ENCODE data around the gene ZNF436.

ZNF436 gene

DNA sequence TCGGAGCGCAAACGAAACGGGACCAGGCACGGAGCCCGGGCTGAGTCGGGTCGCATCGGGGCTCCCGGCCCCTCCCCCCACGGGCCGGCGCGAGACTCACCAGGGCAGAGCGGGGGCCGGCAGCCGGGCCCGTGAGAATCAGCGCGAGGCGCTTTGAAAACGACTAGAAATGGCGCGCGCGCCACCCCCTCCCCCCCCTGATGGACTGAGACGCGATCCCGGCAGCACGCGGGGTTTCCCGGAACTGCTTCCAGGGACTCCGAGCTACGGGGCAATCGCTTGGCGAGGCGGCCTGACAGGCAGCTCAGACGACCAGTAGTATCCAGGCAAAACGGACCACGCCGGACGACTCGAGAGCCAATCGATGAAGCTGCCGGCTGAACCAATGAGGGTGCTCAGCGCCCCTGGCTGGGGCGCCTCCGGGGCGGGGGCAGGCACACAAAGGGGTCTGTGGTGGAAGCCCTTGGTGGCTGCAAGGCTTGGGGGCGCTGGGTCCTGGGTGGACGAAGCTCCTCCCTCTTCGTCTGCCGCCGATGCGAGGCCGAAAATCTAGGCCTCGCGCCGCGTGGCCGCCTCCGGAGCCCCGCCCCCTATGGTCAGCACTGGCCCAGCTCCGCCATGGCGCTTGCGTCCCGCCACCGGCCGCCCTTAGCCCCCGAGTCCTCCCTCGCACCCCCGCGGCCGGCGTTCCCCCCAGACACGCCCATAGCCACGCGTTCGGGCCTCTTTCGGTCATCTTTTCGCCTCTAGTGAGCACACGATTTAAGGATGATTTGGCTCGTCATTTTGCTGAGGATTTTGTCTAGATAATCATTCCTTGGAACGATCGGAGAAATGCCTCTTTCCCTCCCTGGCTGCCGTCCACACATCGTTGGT lies 25.3 kb downstream of the ZNF436 start, which contains the start of gene HNRNPR:
HNRNPR (minus strand) TSS at position 174 of the 876 bp plus-strand sequence. CDS start 3,276 bp downstream, outside the sequence.
- DNase-seq (ENCODE audit: low read depth, low spot score): peak; percentile 100
- peak within 1 kb of the TSS; percentile 83 for H3K4me3 ChIP-seq (ENCODE audit: low read depth, low read length)
- in situ Hi-C loops (cut with HindIII; ENCODE audit: low sequenced_read_pairs): no loop called here
- TF ChIP-seq, protein P1, sequence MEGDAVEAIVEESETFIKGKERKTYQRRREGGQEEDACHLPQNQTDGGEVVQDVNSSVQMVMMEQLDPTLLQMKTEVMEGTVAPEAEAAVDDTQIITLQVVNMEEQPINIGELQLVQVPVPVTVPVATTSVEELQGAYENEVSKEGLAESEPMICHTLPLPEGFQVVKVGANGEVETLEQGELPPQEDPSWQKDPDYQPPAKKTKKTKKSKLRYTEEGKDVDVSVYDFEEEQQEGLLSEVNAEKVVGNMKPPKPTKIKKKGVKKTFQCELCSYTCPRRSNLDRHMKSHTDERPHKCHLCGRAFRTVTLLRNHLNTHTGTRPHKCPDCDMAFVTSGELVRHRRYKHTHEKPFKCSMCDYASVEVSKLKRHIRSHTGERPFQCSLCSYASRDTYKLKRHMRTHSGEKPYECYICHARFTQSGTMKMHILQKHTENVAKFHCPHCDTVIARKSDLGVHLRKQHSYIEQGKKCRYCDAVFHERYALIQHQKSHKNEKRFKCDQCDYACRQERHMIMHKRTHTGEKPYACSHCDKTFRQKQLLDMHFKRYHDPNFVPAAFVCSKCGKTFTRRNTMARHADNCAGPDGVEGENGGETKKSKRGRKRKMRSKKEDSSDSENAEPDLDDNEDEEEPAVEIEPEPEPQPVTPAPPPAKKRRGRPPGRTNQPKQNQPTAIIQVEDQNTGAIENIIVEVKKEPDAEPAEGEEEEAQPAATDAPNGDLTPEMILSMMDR (IDR thresholded peaks at IDR 0.05; ENCODE audit: low read depth, low read length): no peak

DNA sequence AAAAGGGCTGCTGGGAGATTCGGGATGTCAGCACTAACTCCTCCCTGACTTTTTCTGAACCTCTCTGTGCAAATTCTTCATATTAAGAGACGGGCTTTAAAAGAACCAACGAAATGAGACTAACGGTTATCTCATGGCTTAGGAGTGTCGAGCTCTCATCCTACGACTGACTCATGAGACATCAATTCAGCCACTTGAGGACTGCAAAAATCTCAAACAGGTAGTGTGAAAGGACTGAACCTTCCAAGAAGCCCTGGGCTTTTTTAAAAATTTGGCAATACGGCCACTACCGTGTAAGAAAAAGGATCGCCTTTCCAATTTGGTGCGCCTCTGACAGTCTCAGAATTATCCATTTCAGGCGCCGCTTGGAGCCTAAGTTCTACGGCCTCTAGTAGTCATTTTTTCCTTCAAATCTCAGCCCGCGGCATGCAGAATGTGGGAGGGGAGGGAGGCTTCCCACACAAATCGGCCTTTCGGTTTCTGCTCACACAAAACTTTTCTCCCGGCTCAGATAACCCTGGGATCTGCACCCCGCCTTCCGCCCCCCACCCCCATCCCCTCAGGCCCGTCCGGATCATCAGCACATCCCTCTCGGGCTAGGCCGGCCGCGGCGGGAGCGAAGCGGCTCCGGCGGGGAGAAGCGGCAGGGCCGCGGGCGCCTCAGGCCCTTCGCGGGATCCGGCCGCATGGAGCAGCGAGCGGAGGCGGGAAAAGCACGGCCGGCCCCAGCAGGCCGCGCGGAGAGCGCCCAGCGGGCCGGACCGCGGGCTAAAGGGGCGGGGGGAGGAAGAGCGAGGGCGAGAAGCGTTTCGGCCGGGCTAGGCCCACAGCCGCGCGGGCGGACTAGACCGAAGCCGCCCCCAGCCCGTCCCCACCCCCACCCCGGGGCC lies 26.2 kb downstream of the ZNF436 start:
- DNase-seq (ENCODE audit: low read depth, low spot score): peak; percentile 70
- in situ Hi-C loops (cut with HindIII; ENCODE audit: low sequenced_read_pairs): no loop called here
- TF ChIP-seq, protein P1 (IDR thresholded peaks at IDR 0.05; ENCODE audit: low read depth, low read length): no peak
- H3K4me3 ChIP-seq (ENCODE audit: low read depth, low read length): peak overlapping the region; percentile 83

DNA sequence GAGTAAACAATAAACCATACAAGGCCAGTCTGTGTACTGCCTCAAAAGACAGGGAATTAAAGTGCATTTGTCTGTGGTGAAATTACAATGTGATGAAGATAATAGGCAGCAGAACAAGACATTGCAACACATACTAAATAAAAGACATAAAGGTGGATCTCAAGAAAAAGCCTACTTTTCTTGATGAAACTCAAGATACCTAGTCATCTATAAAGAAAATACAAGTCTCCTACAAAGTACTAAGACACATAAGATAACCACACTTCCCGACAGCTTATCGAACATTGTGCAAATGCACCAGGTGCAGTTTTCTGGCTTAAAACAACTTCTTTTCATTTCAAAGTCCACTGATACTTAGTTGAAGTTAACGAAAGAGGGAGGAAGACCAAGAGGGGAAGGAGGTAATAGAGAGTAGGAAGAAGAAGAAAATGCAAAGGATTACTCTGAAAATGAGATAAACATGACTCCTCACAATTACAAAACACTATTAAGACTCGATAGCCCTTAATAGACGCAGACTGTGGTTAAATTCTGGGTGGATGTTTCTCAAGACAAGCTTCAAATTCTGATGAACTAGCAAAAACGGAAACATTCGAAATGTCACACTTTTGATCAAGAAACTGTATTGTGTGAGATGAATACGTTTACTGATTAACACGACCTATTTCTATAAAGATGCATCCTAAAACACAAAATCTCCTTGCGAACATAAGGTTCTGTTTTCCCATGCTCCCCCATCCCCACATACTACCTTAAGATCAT lies 27.5 kb downstream of the ZNF436 start:
- no peak for DNase-seq (ENCODE audit: low read depth, low spot score)

DNA sequence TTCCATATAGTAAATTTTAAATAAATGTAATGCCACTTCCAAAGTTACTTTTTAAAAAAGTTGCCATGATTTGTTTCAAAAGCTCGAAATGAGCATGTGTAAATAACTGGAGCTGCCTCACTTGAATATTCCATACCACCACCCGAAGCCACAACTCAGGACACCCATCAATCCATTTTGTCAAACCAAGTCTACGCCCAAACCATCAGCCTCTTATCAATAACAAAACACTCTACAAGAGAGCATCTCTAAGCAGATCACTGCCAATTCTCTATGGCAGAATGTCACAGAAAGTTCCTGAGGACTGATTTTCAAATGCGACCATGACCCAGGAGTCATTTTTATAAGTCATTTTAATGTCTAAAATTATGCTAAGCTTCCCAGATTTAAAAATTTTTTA lies 30.0 kb downstream of the ZNF436 start:
- DNase-seq (ENCODE audit: low read depth, low spot score): no peak
- no peak overlapping the region for H3K4me3 ChIP-seq (ENCODE audit: low read depth, low read length)
- in situ Hi-C loops (cut with HindIII; ENCODE audit: low sequenced_read_pairs): no loop called here
- TF ChIP-seq, protein P1 (IDR thresholded peaks at IDR 0.05; ENCODE audit: low read depth, low read length): no peak

More for the DNA sequence above, 27.5 kb downstream of the ZNF436 start:
- peak overlapping the region; percentile 83 for H3K4me3 ChIP-seq (ENCODE audit: low read depth, low read length)
- TF ChIP-seq, protein P1 (IDR thresholded peaks at IDR 0.05; ENCODE audit: low read depth, low read length): no peak
- in situ Hi-C loops (cut with HindIII; ENCODE audit: low sequenced_read_pairs): no loop called here

DNA sequence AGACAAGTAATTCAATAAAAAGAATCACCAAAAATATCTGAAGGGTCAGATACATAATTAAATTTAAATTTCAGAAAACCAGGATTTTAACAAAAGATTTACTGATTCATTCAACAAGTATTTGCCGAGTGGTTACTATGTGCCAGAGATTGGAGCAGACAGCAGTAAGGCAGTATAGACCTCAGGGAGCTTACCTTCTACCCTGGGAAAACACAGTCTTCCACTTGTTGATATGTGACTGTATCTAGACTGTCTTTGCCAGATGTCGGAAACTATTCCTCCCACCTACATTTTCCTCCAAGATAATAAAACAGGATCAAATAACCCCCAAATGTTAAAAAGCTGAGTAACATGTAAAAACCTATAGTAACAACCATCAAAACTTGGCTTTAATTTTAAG lies 31.8 kb downstream of the ZNF436 start:
- DNase-seq (ENCODE audit: low read depth, low spot score): no peak
- no peak overlapping the region for H3K4me3 ChIP-seq (ENCODE audit: low read depth, low read length)
- in situ Hi-C loops (cut with HindIII; ENCODE audit: low sequenced_read_pairs): no loop called here
- TF ChIP-seq, protein P1 (IDR thresholded peaks at IDR 0.05; ENCODE audit: low read depth, low read length): no peak

DNA sequence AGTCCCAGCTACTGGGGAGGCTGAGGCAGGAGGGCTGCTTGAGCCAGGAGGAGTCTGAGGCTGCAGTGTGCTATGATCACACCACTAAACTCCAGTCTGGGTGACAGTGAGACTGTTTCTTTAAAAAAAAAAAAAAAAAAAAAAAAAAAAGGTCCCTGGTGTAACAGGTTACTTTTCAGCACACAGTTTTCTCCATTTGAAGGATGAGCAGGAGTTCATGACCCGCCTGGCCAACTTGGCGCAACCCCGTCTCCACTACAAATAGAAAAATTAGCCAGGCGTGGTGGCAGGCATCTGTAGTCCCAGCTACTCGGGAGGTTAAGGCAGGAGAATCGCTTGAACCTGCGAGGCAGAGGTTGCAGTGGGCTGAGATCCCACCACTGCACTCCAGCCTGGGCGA lies 37.9 kb downstream of the ZNF436 start:
- no peak overlapping the region for H3K4me3 ChIP-seq (ENCODE audit: low read depth, low read length)
- in situ Hi-C loops (cut with HindIII; ENCODE audit: low sequenced_read_pairs): no loop called here
- TF ChIP-seq, protein P1 (IDR thresholded peaks at IDR 0.05; ENCODE audit: low read depth, low read length): no peak
- DNase-seq (ENCODE audit: low read depth, low spot score): no peak

All from astrocyte of the spinal cord (primary cell).